ENCODE measurements around the gene NUDT4B.
"Not testable (repeated sequence)": the region's sequence is repeated elsewhere in the genome, so short reads cannot be mapped to it uniquely, and the experiment has no call there.

The NUDT4B gene

DNA sequence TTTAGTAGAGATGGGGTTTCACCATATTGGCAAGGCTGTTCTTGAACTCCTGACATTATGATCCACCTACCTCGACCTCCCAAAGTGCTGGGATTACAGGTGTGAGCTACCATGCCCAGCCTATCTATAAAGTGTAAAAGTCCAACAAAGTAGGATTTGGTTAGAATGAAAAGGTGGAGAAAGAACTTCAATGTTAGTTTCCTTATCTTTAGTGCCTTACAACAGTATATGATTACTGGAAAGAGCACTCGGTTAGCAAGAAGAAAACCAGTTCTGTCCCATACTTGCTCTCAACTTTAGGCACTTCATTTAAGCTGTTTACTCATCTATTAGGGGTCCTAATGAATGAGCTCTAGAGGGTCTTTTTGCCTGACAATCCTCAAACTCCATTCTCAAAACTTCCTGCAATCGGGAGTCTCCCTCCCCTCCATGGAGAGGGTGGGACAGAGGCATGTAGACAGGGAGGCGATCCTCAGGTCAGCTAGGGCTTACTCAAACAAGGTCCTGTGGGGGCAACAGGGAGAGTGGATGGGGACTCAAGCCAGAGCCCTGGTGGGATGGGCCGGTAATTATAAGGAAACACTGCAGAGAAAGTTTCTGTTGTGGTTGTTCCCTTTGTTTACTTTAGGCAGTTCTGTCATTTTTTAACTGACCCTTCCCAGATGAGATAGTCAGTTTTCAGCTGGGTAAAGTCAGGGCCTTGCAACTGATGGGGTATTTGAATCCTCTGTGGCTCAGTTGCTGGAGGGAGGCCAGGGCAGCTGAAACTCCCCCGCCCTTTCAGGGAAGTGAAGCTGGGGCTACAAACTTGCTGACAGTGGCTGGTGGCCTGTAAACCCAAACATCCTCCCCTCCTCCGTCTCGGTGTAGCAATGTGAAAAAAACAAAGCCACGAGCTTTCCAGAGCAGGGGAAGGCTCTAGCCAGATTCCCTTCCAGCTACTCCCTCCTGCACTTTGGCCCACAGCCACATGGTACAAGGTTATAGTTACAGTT is 4.6 kb upstream of the NUDT4B start:
- H3K9ac ChIP-seq (ENCODE audit: low read length); H3K4me3 ChIP-seq (ENCODE audit: low read depth in 1 of 2, low read length in 2 of 2); H3K36me3 ChIP-seq (ENCODE audit: insufficient read depth, low read length); H3K27ac ChIP-seq (ENCODE audit: low read depth, low read length); H3K4me1 ChIP-seq (ENCODE audit: insufficient read depth, low read length); H3K27me3 ChIP-seq (ENCODE audit: control insufficient read depth in 1 of 2, insufficient read depth in 2 of 2, low read length in 2 of 2); H3K9me3 ChIP-seq (ENCODE audit: low read length): not testable (repeated sequence)

DNA sequence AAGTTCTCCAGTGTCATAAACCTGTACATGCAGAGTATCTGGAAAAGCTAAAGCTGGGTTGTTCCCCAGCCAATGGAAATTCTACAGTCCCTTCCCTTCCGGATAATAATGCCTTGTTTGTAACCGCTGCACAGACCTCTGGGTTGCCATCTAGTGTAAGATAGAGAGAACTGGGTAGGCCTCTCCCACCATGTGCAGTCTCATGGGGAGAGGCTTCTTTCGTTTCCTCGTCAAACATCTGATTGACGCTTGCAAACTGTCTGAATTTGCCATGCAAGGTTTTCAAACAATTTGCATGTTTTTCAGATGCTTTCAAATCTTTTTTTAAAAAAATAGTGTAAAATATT is 734 bp downstream of the NUDT4B start:
- H3K36me3 ChIP-seq (ENCODE audit: insufficient read depth, low read length); H3K4me3 ChIP-seq (ENCODE audit: low read depth in 1 of 2, low read length in 2 of 2); H3K9me3 ChIP-seq (ENCODE audit: low read length); H3K27ac ChIP-seq (ENCODE audit: low read depth, low read length); H3K9ac ChIP-seq (ENCODE audit: low read length); H3K4me1 ChIP-seq (ENCODE audit: insufficient read depth, low read length); H3K27me3 ChIP-seq (ENCODE audit: control insufficient read depth in 1 of 2, insufficient read depth in 2 of 2, low read length in 2 of 2): not testable (repeated sequence)

DNA sequence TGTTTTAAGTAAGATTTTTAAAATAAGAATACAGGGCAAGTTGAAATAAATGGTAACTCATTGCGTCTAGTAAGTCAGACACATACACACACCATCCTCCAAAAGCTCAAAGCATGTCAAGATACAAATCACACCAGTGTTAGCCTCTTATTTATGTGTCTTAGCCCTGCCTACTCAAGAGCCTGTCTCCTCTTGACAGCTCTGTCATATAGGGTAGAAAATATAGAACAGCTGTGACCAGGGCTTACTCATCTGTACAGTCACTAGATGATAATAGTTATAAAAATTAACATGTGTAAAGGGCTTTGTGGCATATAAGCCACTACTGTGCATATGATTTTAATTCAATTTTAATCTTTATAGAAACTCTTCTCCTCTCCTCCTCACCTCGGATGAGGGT is 7.7 kb downstream of the NUDT4B start:
- not testable (repeated sequence) for H3K36me3 ChIP-seq (ENCODE audit: insufficient read depth, low read length); H3K4me3 ChIP-seq (ENCODE audit: low read depth in 1 of 2, low read length in 2 of 2); H3K9me3 ChIP-seq (ENCODE audit: low read length); H3K27ac ChIP-seq (ENCODE audit: low read depth, low read length); H3K4me1 ChIP-seq (ENCODE audit: insufficient read depth, low read length); H3K27me3 ChIP-seq (ENCODE audit: control insufficient read depth in 1 of 2, insufficient read depth in 2 of 2, low read length in 2 of 2); H3K9ac ChIP-seq (ENCODE audit: low read length)

DNA sequence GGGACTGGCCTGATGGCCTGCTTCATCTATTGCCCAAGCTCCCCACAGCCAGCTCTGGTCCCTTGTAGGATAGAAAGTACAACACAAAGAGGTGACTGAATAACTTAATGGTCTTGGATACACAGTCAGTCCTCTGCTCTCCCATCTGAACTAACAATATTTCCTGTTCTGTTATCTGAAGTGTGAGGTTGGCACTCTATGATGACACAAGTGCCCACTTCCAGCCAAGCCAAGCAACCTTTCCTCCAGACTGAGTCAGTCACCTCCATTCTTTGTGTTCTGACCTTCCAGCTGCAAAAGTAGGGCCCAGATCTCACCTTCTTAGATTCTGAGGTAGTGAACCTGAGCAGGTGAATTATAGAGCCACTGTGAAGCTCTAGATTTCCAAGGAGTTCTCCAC is 8.9 kb downstream of the NUDT4B start:
- not testable (repeated sequence) for H3K9ac ChIP-seq (ENCODE audit: low read length); H3K36me3 ChIP-seq (ENCODE audit: insufficient read depth, low read length); H3K9me3 ChIP-seq (ENCODE audit: low read length); H3K4me3 ChIP-seq (ENCODE audit: low read depth in 1 of 2, low read length in 2 of 2); H3K27me3 ChIP-seq (ENCODE audit: control insufficient read depth in 1 of 2, insufficient read depth in 2 of 2, low read length in 2 of 2); H3K4me1 ChIP-seq (ENCODE audit: insufficient read depth, low read length); H3K27ac ChIP-seq (ENCODE audit: low read depth, low read length)

DNA sequence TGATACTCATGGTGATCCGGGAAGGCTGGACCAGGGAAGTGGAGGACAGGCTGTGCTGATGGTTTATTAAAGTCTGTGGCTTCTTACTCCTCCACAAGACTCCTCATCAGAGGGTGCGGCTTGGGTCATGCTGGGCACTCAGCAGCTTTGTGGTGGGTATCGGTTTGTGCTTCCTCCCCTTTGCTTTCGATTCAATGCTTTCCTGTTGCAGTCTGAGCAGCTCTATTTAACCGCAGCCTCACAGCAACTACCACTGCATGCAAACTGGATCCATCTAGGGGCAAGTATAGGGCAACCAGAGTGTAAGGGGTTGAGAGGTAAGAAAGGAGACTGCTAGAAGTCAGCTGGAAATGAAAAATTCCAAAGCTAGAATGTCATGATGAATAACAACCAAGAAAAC is 9.8 kb downstream of the NUDT4B start:
- H3K36me3 ChIP-seq (ENCODE audit: insufficient read depth, low read length); H3K4me3 ChIP-seq (ENCODE audit: low read depth in 1 of 2, low read length in 2 of 2); H3K27ac ChIP-seq (ENCODE audit: low read depth, low read length); H3K9ac ChIP-seq (ENCODE audit: low read length); H3K4me1 ChIP-seq (ENCODE audit: insufficient read depth, low read length); H3K9me3 ChIP-seq (ENCODE audit: low read length); H3K27me3 ChIP-seq (ENCODE audit: control insufficient read depth in 1 of 2, insufficient read depth in 2 of 2, low read length in 2 of 2): not testable (repeated sequence)

DNA sequence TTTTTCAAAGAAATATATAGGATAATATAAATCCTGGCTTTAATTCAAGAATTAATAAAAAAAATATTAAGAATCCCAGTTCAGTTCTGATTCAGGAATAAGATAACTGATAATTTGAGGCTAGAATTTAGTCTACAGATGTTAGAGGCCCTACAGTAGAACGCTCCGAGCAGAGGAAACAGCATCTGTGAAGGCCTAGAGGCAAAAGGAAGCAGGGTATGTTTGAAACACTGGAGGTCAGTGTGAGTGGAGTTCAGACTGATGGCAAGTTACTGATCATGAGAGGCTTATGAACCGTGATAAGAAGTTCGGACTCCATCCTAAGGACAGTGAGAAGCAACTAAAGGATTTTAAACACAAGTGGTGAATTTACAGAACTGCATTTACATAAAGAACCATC is 10.4 kb downstream of the NUDT4B start:
- not testable (repeated sequence) for H3K4me1 ChIP-seq (ENCODE audit: insufficient read depth, low read length); H3K36me3 ChIP-seq (ENCODE audit: insufficient read depth, low read length); H3K27me3 ChIP-seq (ENCODE audit: control insufficient read depth in 1 of 2, insufficient read depth in 2 of 2, low read length in 2 of 2); H3K27ac ChIP-seq (ENCODE audit: low read depth, low read length); H3K9me3 ChIP-seq (ENCODE audit: low read length); H3K4me3 ChIP-seq (ENCODE audit: low read depth in 1 of 2, low read length in 2 of 2); H3K9ac ChIP-seq (ENCODE audit: low read length)

DNA sequence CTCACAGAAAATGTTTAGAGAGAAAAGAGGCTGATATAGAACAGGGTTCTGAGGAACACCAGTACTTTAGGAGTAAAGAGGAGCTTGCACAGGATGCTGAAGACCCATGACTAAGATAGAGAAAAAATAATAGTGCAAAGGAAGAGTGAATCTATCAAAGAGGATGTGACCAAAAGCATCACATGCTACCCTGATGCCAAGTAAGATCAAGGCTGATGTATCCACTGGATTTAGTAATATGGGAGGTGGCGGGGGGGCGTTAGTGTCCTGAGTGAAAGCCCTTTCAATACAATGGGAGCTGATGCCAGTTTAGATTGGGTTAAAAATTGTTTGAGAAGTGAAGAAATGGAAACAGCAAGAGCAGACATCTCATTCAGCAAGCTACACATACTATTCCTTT is 11.2 kb downstream of the NUDT4B start:
- not testable (repeated sequence) for H3K4me3 ChIP-seq (ENCODE audit: low read depth in 1 of 2, low read length in 2 of 2); H3K27ac ChIP-seq (ENCODE audit: low read depth, low read length); H3K36me3 ChIP-seq (ENCODE audit: insufficient read depth, low read length); H3K27me3 ChIP-seq (ENCODE audit: control insufficient read depth in 1 of 2, insufficient read depth in 2 of 2, low read length in 2 of 2); H3K9ac ChIP-seq (ENCODE audit: low read length); H3K9me3 ChIP-seq (ENCODE audit: low read length); H3K4me1 ChIP-seq (ENCODE audit: insufficient read depth, low read length)

DNA sequence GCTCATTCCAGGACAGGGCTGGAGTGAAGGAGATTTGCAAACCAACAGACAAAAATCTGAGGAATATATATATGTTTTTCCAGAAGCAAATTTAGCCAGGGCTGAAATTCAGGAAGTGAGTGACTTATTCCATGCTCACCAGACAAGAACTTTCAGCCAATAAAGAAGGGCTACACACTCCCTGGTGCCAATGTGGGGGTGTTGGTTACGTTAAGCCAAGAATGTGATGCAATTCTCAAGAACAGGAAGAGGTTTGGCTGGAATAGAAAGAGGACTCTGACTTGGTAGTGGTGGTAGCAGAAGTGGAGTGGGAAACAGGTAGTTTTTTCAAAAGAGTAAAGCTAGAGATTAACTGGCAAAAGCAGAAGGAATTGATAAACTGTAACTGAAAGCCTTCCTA is 11.6 kb downstream of the NUDT4B start:
- H3K9me3 ChIP-seq (ENCODE audit: low read length); H3K4me3 ChIP-seq (ENCODE audit: low read depth in 1 of 2, low read length in 2 of 2); H3K27me3 ChIP-seq (ENCODE audit: control insufficient read depth in 1 of 2, insufficient read depth in 2 of 2, low read length in 2 of 2); H3K4me1 ChIP-seq (ENCODE audit: insufficient read depth, low read length); H3K27ac ChIP-seq (ENCODE audit: low read depth, low read length); H3K36me3 ChIP-seq (ENCODE audit: insufficient read depth, low read length); H3K9ac ChIP-seq (ENCODE audit: low read length): not testable (repeated sequence)

DNA sequence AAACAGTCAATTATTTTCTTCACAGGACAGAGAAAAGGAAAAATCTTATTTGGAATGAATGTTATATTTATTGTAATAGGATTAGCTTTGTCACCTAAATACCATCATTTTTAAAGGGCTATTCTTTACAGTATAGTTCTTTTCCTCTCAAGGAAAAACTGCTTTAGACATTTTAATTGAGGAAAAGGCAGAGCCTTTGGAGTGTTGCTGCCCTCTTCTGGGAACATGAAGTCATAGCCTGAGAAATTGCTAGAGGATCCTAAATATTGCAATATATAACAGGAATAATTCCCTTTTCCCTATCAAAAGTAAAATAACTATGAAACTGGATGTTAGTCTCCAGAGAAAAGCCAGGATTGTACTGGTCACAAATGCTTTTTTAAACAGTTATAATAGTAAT is 12.8 kb downstream of the NUDT4B start:
- not testable (repeated sequence) for H3K36me3 ChIP-seq (ENCODE audit: insufficient read depth, low read length); H3K4me3 ChIP-seq (ENCODE audit: low read depth in 1 of 2, low read length in 2 of 2); H3K27ac ChIP-seq (ENCODE audit: low read depth, low read length); H3K27me3 ChIP-seq (ENCODE audit: control insufficient read depth in 1 of 2, insufficient read depth in 2 of 2, low read length in 2 of 2); H3K4me1 ChIP-seq (ENCODE audit: insufficient read depth, low read length); H3K9ac ChIP-seq (ENCODE audit: low read length); H3K9me3 ChIP-seq (ENCODE audit: low read length)

DNA sequence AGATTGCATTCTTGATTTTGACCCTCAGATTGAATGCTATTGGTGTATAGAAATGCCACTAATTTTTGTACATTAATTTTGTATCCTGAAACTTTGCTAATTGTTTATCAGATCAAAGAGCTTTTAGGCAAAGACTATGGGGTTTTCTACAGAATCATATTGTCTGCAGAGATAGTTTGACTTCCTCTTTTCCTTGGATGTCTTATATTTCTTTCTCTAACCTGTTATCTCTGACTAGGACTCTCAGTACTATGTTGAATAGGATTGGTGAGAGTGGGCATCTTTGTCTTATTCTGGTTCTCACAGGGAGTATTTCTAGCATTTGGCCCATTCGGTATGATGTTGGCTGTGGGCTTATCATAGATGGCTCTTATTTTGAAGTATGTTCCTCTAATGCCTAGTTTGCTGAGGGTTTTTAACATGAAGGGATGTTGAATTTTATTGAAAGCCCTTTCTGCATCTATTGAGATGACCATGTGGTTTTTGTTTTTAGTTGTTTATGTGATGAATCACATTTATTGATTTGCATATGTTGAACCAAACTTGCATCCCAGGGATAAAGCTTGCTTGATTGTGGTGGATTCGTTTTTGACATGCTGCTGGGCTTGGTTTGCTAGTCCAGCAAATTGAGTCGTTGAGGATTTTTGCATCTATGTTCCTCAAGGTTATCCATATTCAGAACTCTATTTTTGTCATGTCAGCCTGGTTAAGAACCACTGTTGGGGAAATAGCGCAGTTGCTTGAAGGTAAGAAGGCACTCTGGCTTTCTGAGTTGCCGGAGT is 16.9 kb downstream of the NUDT4B start:
- H3K27ac ChIP-seq (ENCODE audit: low read depth, low read length); H3K9me3 ChIP-seq (ENCODE audit: low read length); H3K9ac ChIP-seq (ENCODE audit: low read length); H3K36me3 ChIP-seq (ENCODE audit: insufficient read depth, low read length); H3K4me1 ChIP-seq (ENCODE audit: insufficient read depth, low read length); H3K4me3 ChIP-seq (ENCODE audit: low read depth in 1 of 2, low read length in 2 of 2); H3K27me3 ChIP-seq (ENCODE audit: control insufficient read depth in 1 of 2, insufficient read depth in 2 of 2, low read length in 2 of 2): not testable (repeated sequence)

DNA sequence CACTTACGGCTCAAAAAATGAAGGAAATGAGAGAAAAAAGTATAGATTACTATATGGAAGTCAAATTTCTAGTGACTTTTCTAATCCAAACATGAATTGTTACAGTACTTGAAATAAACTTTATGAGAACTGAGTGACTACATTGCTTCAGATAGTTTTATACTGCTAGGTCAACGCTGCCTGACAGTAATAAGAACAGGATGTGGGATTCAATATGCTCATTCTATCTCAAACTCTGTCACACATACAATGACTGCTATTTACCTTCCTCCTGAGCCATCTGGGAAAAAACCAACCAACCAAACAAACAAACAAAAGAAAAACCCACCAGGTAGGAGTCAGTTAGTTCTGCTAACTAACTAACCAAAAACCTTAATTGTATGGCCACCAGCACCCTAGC is 20.0 kb downstream of the NUDT4B start:
- not testable (repeated sequence) for H3K4me1 ChIP-seq (ENCODE audit: insufficient read depth, low read length); H3K27me3 ChIP-seq (ENCODE audit: control insufficient read depth in 1 of 2, insufficient read depth in 2 of 2, low read length in 2 of 2); H3K9ac ChIP-seq (ENCODE audit: low read length); H3K4me3 ChIP-seq (ENCODE audit: low read depth in 1 of 2, low read length in 2 of 2); H3K9me3 ChIP-seq (ENCODE audit: low read length); H3K36me3 ChIP-seq (ENCODE audit: insufficient read depth, low read length); H3K27ac ChIP-seq (ENCODE audit: low read depth, low read length)

DNA sequence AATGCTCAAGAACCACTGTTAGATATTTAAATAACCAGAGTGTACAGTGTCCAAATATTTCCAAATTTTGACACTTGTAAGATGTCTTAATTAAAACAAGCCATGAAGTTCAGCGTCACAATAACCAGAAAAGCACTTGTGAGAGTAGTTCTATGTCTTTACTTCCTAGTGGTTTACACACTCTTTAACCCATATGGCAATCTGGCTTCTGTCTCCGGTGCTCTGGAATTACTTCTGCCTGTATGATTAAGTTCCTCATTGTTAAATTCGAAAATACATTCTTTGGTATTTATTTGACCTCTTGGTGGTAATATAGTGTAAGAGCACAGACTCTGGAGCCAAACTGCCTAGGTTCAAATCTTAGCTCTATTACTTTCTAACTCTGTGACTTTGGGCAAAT is 20.9 kb downstream of the NUDT4B start:
- H3K9ac ChIP-seq (ENCODE audit: low read length); H3K27ac ChIP-seq (ENCODE audit: low read depth, low read length); H3K4me3 ChIP-seq (ENCODE audit: low read depth in 1 of 2, low read length in 2 of 2); H3K27me3 ChIP-seq (ENCODE audit: control insufficient read depth in 1 of 2, insufficient read depth in 2 of 2, low read length in 2 of 2); H3K36me3 ChIP-seq (ENCODE audit: insufficient read depth, low read length); H3K4me1 ChIP-seq (ENCODE audit: insufficient read depth, low read length); H3K9me3 ChIP-seq (ENCODE audit: low read length): not testable (repeated sequence)
